Esophagus squamous epithelium (tissue), 4 donors: Measurements from ENCODE around the gene RIBC2.

Experiments used
- CTCF ChIP-seq, 6 experiments: fragments of 450-650 bp in 4 of 6; fragments of 200-600 bp in 2 of 6; sonication (generic) in 2 of 6; IDR thresholded peaks; one replicate each; pipeline ENCODE4 v1.5.1; 2016 to 2019; ENCODE audit warnings: antibody characterized with exemption in 6 of 6, mild to moderate bottlenecking in 4 of 6, moderate library complexity in 4 of 6
- POLR2A ChIP-seq, 4 donors: fragments of 450-650 bp; IDR thresholded peaks; one replicate each; pipeline ENCODE4 v1.6.1; 2017; ENCODE audit warnings: antibody characterized with exemption in 4 of 4, mild to moderate bottlenecking in 4 of 4, moderate library complexity in 3 of 4

- no peak for TF ChIP-seq CTCF (IDR thresholded peaks at IDR 0.05)
- TF ChIP-seq POLR2A (IDR thresholded peaks at IDR 0.05): no peak
Measured at GRCh38 chr22:45413013-45413367, 503 bp upstream of the RIBC2 start.
